ENCODE data around the gene HECTD4.

DNA sequence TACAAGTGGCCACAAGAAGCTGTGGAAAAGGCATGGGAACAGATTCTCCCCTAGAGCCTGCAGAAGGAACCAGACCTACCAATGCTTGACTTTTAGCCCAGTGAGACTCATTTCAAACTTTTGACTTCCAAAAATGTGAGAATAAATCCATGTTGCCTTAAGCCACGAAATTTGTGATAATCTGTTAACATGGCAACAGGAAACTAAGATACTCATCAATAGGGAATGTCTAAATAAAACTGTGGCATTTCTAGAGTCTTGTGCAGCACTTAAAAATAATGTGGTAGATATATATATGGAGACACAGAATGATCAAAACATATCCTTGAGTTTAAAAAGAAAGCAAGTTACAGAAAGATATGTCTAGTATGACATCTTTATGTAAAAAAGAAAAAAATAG is 12.0 kb downstream of the HECTD4 start:
- TF ChIP-seq CTCF (conservative IDR thresholded peaks at IDR 0.05; ENCODE audit: low read depth, low read length) (no peak), POLR2A (IDR thresholded peaks at IDR 0.05; ENCODE audit: low read depth, low read length) (no peak), CEBPB (IDR thresholded peaks at IDR 0.05; ENCODE audit: low read depth, low read length) (no peak), SMC3 (IDR thresholded peaks at IDR 0.05; ENCODE audit: low read depth, low read length) (no peak), MXI1 (IDR thresholded peaks at IDR 0.05; ENCODE audit: borderline replicate concordance, low read depth, low read length) (no peak), FOS (IDR thresholded peaks at IDR 0.05; ENCODE audit: low read depth, low read length) (no peak), MAZ (IDR thresholded peaks at IDR 0.05; ENCODE audit: borderline replicate concordance, low read depth, low read length) (no peak), MAFK (IDR thresholded peaks at IDR 0.05; ENCODE audit: low read depth, low read length) (no peak), BHLHE40 (IDR thresholded peaks at IDR 0.05; ENCODE audit: low read depth, low read length) (no peak)
- TF ChIP-seq, protein P1, sequence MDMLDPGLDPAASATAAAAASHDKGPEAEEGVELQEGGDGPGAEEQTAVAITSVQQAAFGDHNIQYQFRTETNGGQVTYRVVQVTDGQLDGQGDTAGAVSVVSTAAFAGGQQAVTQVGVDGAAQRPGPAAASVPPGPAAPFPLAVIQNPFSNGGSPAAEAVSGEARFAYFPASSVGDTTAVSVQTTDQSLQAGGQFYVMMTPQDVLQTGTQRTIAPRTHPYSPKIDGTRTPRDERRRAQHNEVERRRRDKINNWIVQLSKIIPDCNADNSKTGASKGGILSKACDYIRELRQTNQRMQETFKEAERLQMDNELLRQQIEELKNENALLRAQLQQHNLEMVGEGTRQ (IDR thresholded peaks at IDR 0.05; ENCODE audit: low read depth, low read length): no peak

Data from IMR-90 (cell line).